K562 treated with DMSO at 1 percent for 12 hours (cell line): ENCODE data around the gene FANCE. TPM values are rescaled to one million over a fixed set of nuclear protein-coding genes. Genes with fewer than 3 reads are reported as not detected.

Experiments used
- total RNA-seq: library from RNA; unstranded; fragments of 300-600 nt; gene quantifications from 2 replicates; pipeline ENCODE4 v1.2.3, GENCODE V29; 2022; ENCODE audit not compliant: insufficient read depth

Gene FANCE, protein sequence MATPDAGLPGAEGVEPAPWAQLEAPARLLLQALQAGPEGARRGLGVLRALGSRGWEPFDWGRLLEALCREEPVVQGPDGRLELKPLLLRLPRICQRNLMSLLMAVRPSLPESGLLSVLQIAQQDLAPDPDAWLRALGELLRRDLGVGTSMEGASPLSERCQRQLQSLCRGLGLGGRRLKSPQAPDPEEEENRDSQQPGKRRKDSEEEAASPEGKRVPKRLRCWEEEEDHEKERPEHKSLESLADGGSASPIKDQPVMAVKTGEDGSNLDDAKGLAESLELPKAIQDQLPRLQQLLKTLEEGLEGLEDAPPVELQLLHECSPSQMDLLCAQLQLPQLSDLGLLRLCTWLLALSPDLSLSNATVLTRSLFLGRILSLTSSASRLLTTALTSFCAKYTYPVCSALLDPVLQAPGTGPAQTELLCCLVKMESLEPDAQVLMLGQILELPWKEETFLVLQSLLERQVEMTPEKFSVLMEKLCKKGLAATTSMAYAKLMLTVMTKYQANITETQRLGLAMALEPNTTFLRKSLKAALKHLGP
- 14.1 and 14.7 TPM in 2 replicates for total RNA-seq

GRCh38 chr6:35452183-35453090, at the start of gene FANCE:
Gene FANCE (plus strand): TSS chr6:35452338. CDS start chr6:35452546, 208 bp downstream.

GRCh38 chr6:35468181-35468979, 16.2 kb downstream of the FANCE start, which contains the start of gene RPL10A:
Gene RPL10A (plus strand): TSS chr6:35468401. CDS start chr6:35468435, 34 bp downstream.

DNA sequence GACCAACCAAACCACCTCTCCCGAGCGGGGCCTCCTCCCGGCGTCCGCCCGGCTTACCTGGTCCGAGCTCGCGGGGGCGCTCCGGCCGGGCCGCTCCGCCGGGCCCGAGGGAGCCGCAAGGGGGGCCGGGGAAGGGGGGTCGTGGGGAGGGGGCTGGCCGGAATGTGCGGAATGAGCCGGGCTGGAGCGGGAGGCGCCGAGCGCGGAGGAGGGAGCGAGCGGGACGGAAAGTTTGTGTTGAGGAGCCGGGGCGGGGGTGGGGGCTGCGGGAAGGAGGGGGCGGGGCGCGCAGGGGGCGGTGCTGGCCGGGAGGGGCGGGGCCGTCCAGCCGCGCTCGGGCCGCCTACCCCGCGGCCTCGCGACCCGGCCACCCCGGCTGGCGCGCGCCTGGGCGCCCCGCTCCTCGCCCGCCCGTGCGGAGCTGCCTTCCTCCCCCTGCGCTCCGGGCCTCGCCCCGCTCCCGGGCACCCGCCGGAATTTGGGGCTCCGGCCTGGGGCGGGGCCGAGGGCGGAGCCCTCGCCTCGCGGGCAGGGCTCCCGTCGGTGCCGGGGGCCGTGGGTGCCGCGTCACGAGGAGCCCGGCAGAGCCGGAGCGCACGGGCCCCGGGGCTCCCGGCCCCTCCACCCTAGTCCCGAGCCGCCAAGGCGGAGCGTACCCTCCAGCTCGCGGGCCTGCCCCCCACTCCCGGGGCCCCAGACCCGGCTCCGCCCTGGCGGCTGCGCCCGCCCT, 44.9 kb downstream of the FANCE start, which contains the start of gene TEAD3:
Gene TEAD3 (minus strand): TSS at position 239 of the 730 bp plus-strand sequence.

GRCh38 chr6:35512740-35513139, 60.6 kb downstream of the FANCE start, which contains the start of gene TULP1:
Gene TULP1 (minus strand): TSS chr6:35512896. CDS start chr6:35512858, 38 bp downstream.

Other genes with a start within 250 kb of the FANCE start
- gene SCUBE3, start 238.4 kb upstream of the FANCE start, total RNA-seq: 0.15 TPM in 1 of 2 replicates, not detected in the other
- 16.2 and 33.0 TPM in 2 replicates for gene ZNF76, start 192.6 kb upstream of the FANCE start, total RNA-seq
- gene DEF6, start 154.5 kb upstream of the FANCE start, total RNA-seq: 31.5 and 35.8 TPM in 2 replicates
- gene PPARD, start 109.8 kb upstream of the FANCE start, total RNA-seq: 34.1 and 62.5 TPM in 2 replicates
- gene RPL10A, start 16.1 kb downstream of the FANCE start, total RNA-seq: 3,105 and 3,645 TPM in 2 replicates
- 6.1 and 15.3 TPM in 2 replicates for gene TEAD3, start 44.7 kb downstream of the FANCE start, total RNA-seq
- gene TULP1, start 60.6 kb downstream of the FANCE start, total RNA-seq: not detected in 2 replicates
- 13.1 and 48.5 TPM in 2 replicates for gene FKBP5, start 236.6 kb downstream of the FANCE start, total RNA-seq